Right lobe of liver (tissue), 4 donors: ENCODE results near the gene GNAL.

Source experiments
- CTCF ChIP-seq, 4 donors: fragments of 200-600 bp in 3 of 4; fragments of 450-650 bp in 1 of 4; IDR thresholded peaks; one replicate each; pipeline versions ENCODE4 v1.5.1 to v1.8.0; 2016 to 2022; ENCODE audit warnings: antibody characterized with exemption in 4 of 4, mild to moderate bottlenecking in 2 of 4
- POLR2A ChIP-seq: fragments of 450-650 bp; IDR thresholded peaks from one replicate; pipeline ENCODE4 v1.6.1; 2017; ENCODE audit warnings: antibody characterized with exemption, mild to moderate bottlenecking
- donor health status: DM: no; HTN: no; CAD: no.
- donor health status: DM: no; HTN: no; CAD: no.
- donor health status: DM: no; HTN: yes; CAD: no.

- TF ChIP-seq CTCF (IDR thresholded peaks at IDR 0.05) (no peak), POLR2A (no peak)
Measured at GRCh38 chr18:11795916-11796315, 106.9 kb downstream of the GNAL start.
